Upper lobe of left lung (tissue), 6 donors: ENCODE measurements around the gene GFI1B. TPM values are rescaled to one million over a fixed set of nuclear protein-coding genes. Genes with fewer than 3 reads are reported as not detected.
A peak's percentile ranks its signal among the peaks of the same experiment; 100 is the strongest.
"Not testable (repeated sequence)": the region's sequence is repeated elsewhere in the genome, so short reads cannot be mapped to it uniquely, and the experiment has no call there.

ENCODE experiments used
- ATAC-seq, 2 donors: fragments of 200-7000 bp; cut with Tn5 transposase; one replicate each; pipeline ENCODE4 v1.9.1; 2022; ENCODE audit warnings: mild to moderate bottlenecking in 2 of 2, moderate library complexity in 2 of 2; ENCODE audit not compliant: low FRiP score in 2 of 2
- DNase-seq, 2 donors: peaks; one replicate each; pipeline ENCODE4 v3.0.0-alpha.2; 2019 to 2020
- H3K27ac ChIP-seq, 4 donors: fragments of 200-600 bp; sonication (generic); one replicate each; pipeline ENCODE4 v1.5.1; 2016 to 2019
- H3K27me3 ChIP-seq, 4 donors: fragments of 200-600 bp; sonication (generic); one replicate each; pipeline ENCODE4 v1.5.1; 2017 to 2019
- H3K36me3 ChIP-seq, 4 donors: fragments of 200-600 bp; sonication (generic); one replicate each; pipeline ENCODE4 v1.5.1; 2016 to 2019
- H3K4me1 ChIP-seq, 4 donors: fragments of 200-600 bp; sonication (generic); one replicate each; pipeline ENCODE4 v1.5.1; 2018 to 2019
- H3K4me3 ChIP-seq, 4 donors: fragments of 200-600 bp; sonication (generic); one replicate each; pipeline ENCODE4 v1.5.1; 2017 to 2019; ENCODE audit warnings: mild to moderate bottlenecking in 2 of 4, moderate library complexity in 1 of 4
- H3K9me3 ChIP-seq, 4 donors: fragments of 200-600 bp; sonication (generic); one replicate each; pipeline ENCODE4 v1.5.1; 2018 to 2019
- EP300 ChIP-seq, 4 donors: sonication (generic); formaldehyde crosslinking; IDR thresholded peaks; one replicate each; pipeline ENCODE4 v1.5.1; 2017; ENCODE audit warnings: antibody characterized with exemption in 4 of 4, control low read depth in 2 of 4
- POLR2A ChIP-seq, 4 donors: fragments of 450-650 bp; IDR thresholded peaks; one replicate each; pipeline ENCODE4 v1.5.1; 2016 to 2017; ENCODE audit warnings: antibody characterized with exemption in 4 of 4, mild to moderate bottlenecking in 2 of 4
- POLR2AphosphoS5 ChIP-seq, 2 donors: sonication (generic); formaldehyde crosslinking; IDR thresholded peaks; one replicate each; pipeline ENCODE4 v1.5.1; 2017; ENCODE audit warnings: antibody characterized with exemption in 2 of 2
- WGBS, 2 donors: methylation state at CpG; one replicate each; pipeline ENCODE4 v1.1.5; 2017 to 2018; 5-methylcytosine and 5-hydroxymethylcytosine counted together
- total RNA-seq, 6 donors: library from RNA; depleted of rRNA in 4 of 6; stranded (reverse); fragments of >200 nt in 4 of 6; gene quantifications; one replicate each; pipeline versions ENCODE4 v1.1.0 to v1.2.1, GENCODE V29; 2016 to 2021
- TF ChIP-seq, protein P1 (sequence below), 6 experiments: fragments of 450-650 bp in 4 of 6; fragments of 200-600 bp in 2 of 6; sonication (generic) in 2 of 6; IDR thresholded peaks; one replicate each; pipeline ENCODE4 v1.5.1; 2016 to 2019; ENCODE audit warnings: antibody characterized with exemption in 6 of 6
- donor health status: DM: no; HTN: no; CAD: no; lungs with moderate emphysema.
- donor health status: DM: no; HTN: yes; CAD: no; lungs with severe emphysema.

The GFI1B gene
- total RNA-seq, 6 donors from 2014 or later = 0.97 to 3.5 (median 1.9) TPM

DNA sequence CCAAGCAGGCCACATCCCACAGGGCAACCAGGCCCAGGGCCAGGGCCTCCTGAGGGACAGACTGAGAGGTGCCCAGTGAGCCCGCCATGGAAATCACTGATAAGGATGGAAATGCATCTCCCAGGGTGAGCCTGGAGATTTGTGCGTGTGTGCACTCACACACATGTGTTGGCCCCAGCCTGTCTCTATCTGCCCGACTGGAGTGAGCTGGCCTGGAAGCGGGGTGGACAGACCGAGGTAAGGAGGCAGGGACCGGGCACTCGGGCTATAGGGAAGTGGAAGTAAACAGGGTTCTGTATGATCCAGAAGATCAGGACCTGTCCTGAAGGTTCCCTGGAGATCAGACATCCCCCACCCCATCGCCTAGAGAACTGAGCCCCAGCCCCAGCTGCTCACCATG is 17.4 kb downstream of the GFI1B start:
- no peak for ATAC-seq
- DNase-seq = peak in 1 of 2 donors; percentile 22
- H3K27me3 ChIP-seq = no peaks in the 10 kb centered on the region
- no peak overlapping the region for H3K4me3 ChIP-seq
- TF ChIP-seq, protein P1, sequence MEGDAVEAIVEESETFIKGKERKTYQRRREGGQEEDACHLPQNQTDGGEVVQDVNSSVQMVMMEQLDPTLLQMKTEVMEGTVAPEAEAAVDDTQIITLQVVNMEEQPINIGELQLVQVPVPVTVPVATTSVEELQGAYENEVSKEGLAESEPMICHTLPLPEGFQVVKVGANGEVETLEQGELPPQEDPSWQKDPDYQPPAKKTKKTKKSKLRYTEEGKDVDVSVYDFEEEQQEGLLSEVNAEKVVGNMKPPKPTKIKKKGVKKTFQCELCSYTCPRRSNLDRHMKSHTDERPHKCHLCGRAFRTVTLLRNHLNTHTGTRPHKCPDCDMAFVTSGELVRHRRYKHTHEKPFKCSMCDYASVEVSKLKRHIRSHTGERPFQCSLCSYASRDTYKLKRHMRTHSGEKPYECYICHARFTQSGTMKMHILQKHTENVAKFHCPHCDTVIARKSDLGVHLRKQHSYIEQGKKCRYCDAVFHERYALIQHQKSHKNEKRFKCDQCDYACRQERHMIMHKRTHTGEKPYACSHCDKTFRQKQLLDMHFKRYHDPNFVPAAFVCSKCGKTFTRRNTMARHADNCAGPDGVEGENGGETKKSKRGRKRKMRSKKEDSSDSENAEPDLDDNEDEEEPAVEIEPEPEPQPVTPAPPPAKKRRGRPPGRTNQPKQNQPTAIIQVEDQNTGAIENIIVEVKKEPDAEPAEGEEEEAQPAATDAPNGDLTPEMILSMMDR (IDR thresholded peaks at IDR 0.05) = no peak
- no peak for TF ChIP-seq POLR2A (IDR thresholded peaks at IDR 0.05)
- no peak for TF ChIP-seq POLR2AphosphoS5 (IDR thresholded peaks at IDR 0.05)
- TF ChIP-seq EP300 (IDR thresholded peaks at IDR 0.05) = no peak
- 79 to 90% methylated on average over 8 of the region's 8 CpGs for WGBS, 2 donors
- no peak overlapping the region for H3K27ac ChIP-seq
- H3K9me3 ChIP-seq = no peaks in the 10 kb centered on the region
- H3K4me1 ChIP-seq = peaks cover 0 to 4% (median 2%) of the 10 kb centered on the region in 4 donors
- no peaks in the 10 kb centered on the region for H3K36me3 ChIP-seq

DNA sequence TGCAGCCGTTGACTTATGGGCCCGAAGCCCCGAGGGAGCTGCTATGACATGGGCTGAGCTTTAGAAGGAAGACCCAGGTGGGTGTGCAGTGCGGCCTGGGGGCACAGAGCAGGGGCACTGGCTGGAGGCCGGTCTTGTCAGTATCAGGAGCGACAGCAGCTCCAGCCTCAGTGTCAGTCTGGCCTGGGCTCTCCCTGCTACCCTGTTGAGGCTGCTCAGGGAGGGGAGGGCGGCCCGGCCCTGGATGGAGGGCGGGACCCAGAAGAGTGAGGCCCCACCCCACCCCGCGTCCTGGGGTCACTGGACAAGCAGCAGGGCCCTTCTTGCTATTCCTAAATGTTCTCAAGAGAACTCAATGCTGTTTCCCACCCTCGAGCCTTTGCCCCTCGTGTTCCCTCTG is 18.0 kb downstream of the GFI1B start:
- WGBS, 2 donors = 68 to 73% methylated on average over 13 of the region's 13 CpGs
- peak in 1 of 2 donors; percentile 59 for DNase-seq

DNA sequence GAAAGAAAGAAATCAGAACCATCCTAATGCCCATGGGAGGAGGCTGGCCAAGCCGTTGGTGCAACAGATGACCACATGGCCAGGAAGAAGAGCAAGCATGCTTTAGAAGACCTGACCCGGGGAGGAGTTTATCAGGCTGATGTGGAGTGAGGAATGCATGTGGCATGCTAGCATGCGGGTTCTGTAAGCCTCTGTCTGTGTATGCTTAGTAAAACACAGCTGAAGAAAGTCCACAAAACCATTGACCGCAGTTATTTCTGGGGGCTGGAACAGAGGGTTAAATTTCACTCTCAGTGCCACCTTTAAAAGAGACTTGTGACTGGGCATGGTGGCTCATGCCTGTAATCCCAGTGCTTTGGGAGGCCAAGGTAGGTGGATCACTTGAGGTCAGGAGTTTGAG is 19.1 kb downstream of the GFI1B start:
- Histone ChIP-seq H3K36me3 (no peaks in the 10 kb centered on the region), H3K9me3 (no peaks in the 10 kb centered on the region), H3K27me3 (no peaks in the 10 kb centered on the region), H3K4me3 (no peak overlapping the region), H3K27ac (no peak overlapping the region), H3K4me1 (peaks cover 0 to 4% (median 2%) of the 10 kb centered on the region in 4 donors)
- 51% methylated on average over 4 of the region's 4 CpGs for WGBS, 2 donors
- ATAC-seq (no peak), DNase-seq (no peak)
- TF ChIP-seq POLR2A (IDR thresholded peaks at IDR 0.05) (no peak), EP300 (IDR thresholded peaks at IDR 0.05) (no peak), POLR2AphosphoS5 (IDR thresholded peaks at IDR 0.05) (no peak)
- TF ChIP-seq, protein P1 (IDR thresholded peaks at IDR 0.05) = no peak

More for the DNA sequence above, 18.0 kb downstream of the GFI1B start:
- TF ChIP-seq EP300 (IDR thresholded peaks at IDR 0.05) = no peak
- TF ChIP-seq POLR2A (IDR thresholded peaks at IDR 0.05) = no peak
- TF ChIP-seq POLR2AphosphoS5 (IDR thresholded peaks at IDR 0.05) = no peak
- TF ChIP-seq, protein P1 (IDR thresholded peaks at IDR 0.05) = no peak
- Histone ChIP-seq H3K4me1 (peaks cover 0 to 4% (median 2%) of the 10 kb centered on the region in 4 donors), H3K9me3 (no peaks in the 10 kb centered on the region), H3K27me3 (no peaks in the 10 kb centered on the region), H3K4me3 (no peak overlapping the region), H3K27ac (no peak overlapping the region), H3K36me3 (no peaks in the 10 kb centered on the region)
- ATAC-seq = no peak

DNA sequence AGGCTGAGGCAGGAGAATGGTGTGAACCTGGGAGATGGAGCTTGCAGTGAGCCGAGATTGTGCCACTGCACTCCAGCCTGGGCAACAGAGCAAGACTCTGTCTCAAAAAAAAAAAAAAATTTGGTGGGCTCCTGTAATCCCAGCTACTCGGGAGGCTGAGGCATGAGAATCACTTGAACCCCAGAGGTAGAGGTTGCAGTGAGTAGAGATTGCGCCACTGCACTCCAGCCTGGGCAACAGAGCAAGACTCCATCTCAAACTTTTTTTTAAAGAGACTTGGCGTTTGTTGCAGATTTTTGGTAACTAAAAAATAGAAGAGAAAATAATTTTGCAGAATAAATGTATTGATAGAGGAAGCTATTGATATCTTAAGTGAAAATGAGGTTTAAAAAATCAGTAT is 19.7 kb downstream of the GFI1B start:
- not testable (repeated sequence) for H3K27ac ChIP-seq, H3K4me3 ChIP-seq, H3K27me3 ChIP-seq, ATAC-seq, H3K9me3 ChIP-seq, DNase-seq, H3K4me1 ChIP-seq, H3K36me3 ChIP-seq
- WGBS, 2 donors = 81 to 82% methylated on average over 4 of the region's 4 CpGs

DNA sequence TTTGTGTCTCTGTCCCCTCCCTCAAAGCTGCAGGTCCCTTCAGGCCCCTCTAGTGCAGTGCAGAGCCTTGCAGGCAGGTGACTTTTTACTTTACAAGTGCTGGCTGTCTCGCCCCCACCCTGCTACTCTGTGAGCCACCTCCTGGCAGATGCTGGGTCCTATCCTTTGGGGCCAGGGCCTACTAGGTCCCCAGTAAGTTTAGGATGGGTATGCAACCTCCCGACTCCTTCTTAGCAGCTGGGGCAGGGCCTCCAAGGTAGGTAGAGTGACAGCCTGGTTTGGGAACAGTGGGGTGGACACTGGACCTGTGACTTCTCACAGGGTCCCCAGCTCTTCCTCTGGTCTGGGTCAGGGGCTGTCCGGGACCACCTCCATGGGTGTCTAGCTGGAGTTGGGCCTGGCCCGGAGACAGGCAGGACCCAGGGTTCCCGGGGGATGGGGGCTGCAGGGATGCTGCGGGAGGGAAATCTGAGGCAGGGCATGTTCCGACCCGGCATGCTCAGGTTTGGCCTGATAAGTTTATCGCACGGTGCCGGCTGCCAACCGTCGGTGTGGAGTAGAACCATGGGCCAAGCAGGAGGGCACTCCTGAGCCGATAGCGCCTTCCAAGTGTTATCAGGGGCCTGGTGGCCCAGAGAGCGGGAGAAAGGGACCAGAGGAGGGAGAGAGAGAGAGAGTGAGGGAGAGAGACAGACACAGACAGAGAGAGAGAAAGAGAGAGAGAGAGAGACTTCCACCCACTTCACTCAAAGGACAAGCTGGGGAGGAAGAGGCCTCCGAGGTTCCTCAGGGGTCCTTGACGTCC is 20.5 kb downstream of the GFI1B start:
- ATAC-seq (no peak), DNase-seq (peak in 1 of 2 donors; percentile 58)
- TF ChIP-seq POLR2A (IDR thresholded peaks at IDR 0.05) (no peak), EP300 (IDR thresholded peaks at IDR 0.05) (no peak), POLR2AphosphoS5 (IDR thresholded peaks at IDR 0.05) (no peak)
- TF ChIP-seq, protein P1 (IDR thresholded peaks at IDR 0.05) = no peak
- Histone ChIP-seq H3K27me3 (no peaks in the 10 kb centered on the region), H3K27ac (no peak overlapping the region), H3K4me3 (no peak overlapping the region), H3K36me3 (no peaks in the 10 kb centered on the region), H3K9me3 (no peaks in the 10 kb centered on the region), H3K4me1 (peaks cover 0 to 4% (median 2%) of the 10 kb centered on the region in 4 donors)
- whole genome bisulfite sequencing, 2 donors = 70 to 72% methylated on average over 16 to 17 of the region's 18 CpGs
